H1 (cell line): ENCODE data around the gene MFN1. TPM values are rescaled to one million over a fixed set of nuclear protein-coding genes. Genes with fewer than 3 reads are reported as not detected.
A peak's percentile ranks its signal among the peaks of the same experiment; 100 is the strongest.

ENCODE experiments used
- ASH2L ChIP-seq: fragments of 200-600, 300-600 bp; sonication (generic); IDR thresholded peaks from one replicate; pipeline ENCODE4 v1.7.1; 2017; ENCODE audit warnings: low read length
- ATF2 ChIP-seq: IDR thresholded peaks from 2 replicates; pipeline ENCODE4 v1.6.1; 2012; ENCODE audit warnings: low read length, inconsistent platforms
- CHD2 ChIP-seq: IDR thresholded peaks from 2 replicates; pipeline ENCODE4 v1.6.1; 2012; ENCODE audit warnings: low read length, improper control_type of control experiment
- CREB1 ChIP-seq: IDR thresholded peaks from 2 replicates; pipeline ENCODE4 v1.6.1; 2012; ENCODE audit warnings: inconsistent platforms
- CTBP2 ChIP-seq: IDR thresholded peaks from 2 replicates; pipeline ENCODE4 v1.7.0; 2011; ENCODE audit warnings: borderline replicate concordance, mild to moderate bottlenecking, moderate library complexity, mixed read lengths, low read length; ENCODE audit not compliant: insufficient read depth, insufficient read length
- E2F6 ChIP-seq: IDR thresholded peaks from 2 replicates; pipeline ENCODE4 v1.6.1; 2012; ENCODE audit warnings: inconsistent platforms
- EP300 ChIP-seq, 2 experiments: IDR thresholded peaks; 1 replicate in 1 of 2; 2 replicates in 1 of 2; pipeline ENCODE4 v1.6.1; 2011 to 2012; ENCODE audit warnings: low read depth in 2 of 2, low read length in 2 of 2, mild to moderate bottlenecking in 2 of 2, borderline replicate concordance in 1 of 2, inconsistent platforms in 1 of 2, moderate library complexity in 1 of 2
- FOSL1 ChIP-seq: IDR thresholded peaks from 2 replicates; pipeline ENCODE4 v1.6.1; 2011; ENCODE audit warnings: mild to moderate bottlenecking, low read depth, low read length, moderate library complexity; ENCODE audit not compliant: insufficient read depth
- KDM4A ChIP-seq: IDR thresholded peaks from one replicate; pipeline ENCODE4 v1.7.1; 2012; ENCODE audit warnings: low read depth, mild to moderate bottlenecking, moderate library complexity, low read length, inconsistent platforms; ENCODE audit not compliant: severe bottlenecking
- KDM5A ChIP-seq: fragments of 200-600 bp; IDR thresholded peaks from 2 replicates; pipeline ENCODE4 v1.7.1; 2012; ENCODE audit warnings: mild to moderate bottlenecking, low read length, inconsistent platforms, mixed read lengths
- MAX ChIP-seq: IDR thresholded peaks from 2 replicates; pipeline ENCODE4 v1.6.1; 2012; ENCODE audit warnings: inconsistent platforms
- NRF1 ChIP-seq: IDR thresholded peaks from 2 replicates; pipeline ENCODE4 v1.6.1; 2011; ENCODE audit warnings: mild to moderate bottlenecking, low read depth, low read length, improper control_type of control experiment
- POLR2A ChIP-seq, 2 experiments: IDR thresholded peaks; 1 replicate in 1 of 2; 2 replicates in 1 of 2; pipeline ENCODE4 v1.6.1; 2011; ENCODE audit warnings: low read depth in 2 of 2, low read length in 2 of 2, mild to moderate bottlenecking in 2 of 2; ENCODE audit errors: control extremely low read depth in 1 of 2
- POLR2AphosphoS5 ChIP-seq: IDR thresholded peaks from 2 replicates; pipeline ENCODE4 v1.6.1; 2011; ENCODE audit warnings: low read depth, low read length
- RFX5 ChIP-seq: IDR thresholded peaks from 2 replicates; pipeline ENCODE4 v1.6.1; 2011; ENCODE audit warnings: low read depth, low read length, improper control_type of control experiment, borderline replicate concordance
- SAP30 ChIP-seq: fragments of 300-600 bp; sonication (generic); IDR thresholded peaks from 2 replicates; pipeline ENCODE4 v1.7.1; 2012; ENCODE audit warnings: low read length, moderate library complexity, mild to moderate bottlenecking, inconsistent platforms; ENCODE audit not compliant: insufficient read depth, insufficient replicate concordance
- SP2 ChIP-seq: IDR thresholded peaks from 2 replicates; pipeline ENCODE4 v1.6.1; 2012; ENCODE audit warnings: mild to moderate bottlenecking, low read length, inconsistent platforms
- SP4 ChIP-seq: IDR thresholded peaks from 2 replicates; pipeline ENCODE4 v1.6.1; 2012; ENCODE audit warnings: low read length, inconsistent platforms
- TAF1 ChIP-seq: IDR thresholded peaks from 2 replicates; pipeline ENCODE4 v1.6.1; 2011; ENCODE audit warnings: mild to moderate bottlenecking, low read depth, low read length
- TAF7 ChIP-seq: optimal IDR thresholded peaks from 2 replicates; pipeline ENCODE3; 2011; ENCODE audit warnings: low read depth, mild to moderate bottlenecking, inconsistent platforms, low read length, moderate library complexity, borderline replicate concordance
- TBP ChIP-seq: IDR thresholded peaks from 2 replicates; pipeline ENCODE4 v1.6.1; 2011; ENCODE audit warnings: low read depth, low read length, improper control_type of control experiment
- YY1 ChIP-seq: IDR thresholded peaks from 2 replicates; pipeline ENCODE4 v1.6.1; 2011; ENCODE audit warnings: low read depth, mild to moderate bottlenecking, low read length
- polyA plus RNA-seq, 7 experiments: library from polyadenylated mRNA; depleted of rRNA in 3 of 7; stranded (reverse) in 5 of 7; unstranded in 2 of 7; fragments of >200 nt in 5 of 7; fragments of 200-250 nt in 2 of 7; gene quantifications; 1 replicate in 5 of 7; 2 replicates in 1 of 7; 4 replicates in 1 of 7; pipeline versions ENCODE4 v1.2.1 to v1.2.3, GENCODE V29; 2011 to 2013; ENCODE audit warnings: missing spikeins in 2 of 7, mixed read lengths in 2 of 7
- total RNA-seq: library from RNA; stranded (reverse); fragmentation: NEBNext Ultra II Directional; extraction: Animal tissue kit (Norgen Biotek cat#: 25700); gene quantifications from 2 replicates; pipeline ENCODE4 v1.2.1, GENCODE V29; 2021

MFN1 gene
- total and polyA plus RNA-seq, 2 of the 8 experiments (the other 6 are each of a cell fraction or from before 2014, with no cell fraction given): 9.1 to 35.6 TPM

- no peak for TF ChIP-seq CTBP2
- 0 out of 2 replicates have a peak, but pooled peaks have one; percentile 50 for TF ChIP-seq ATF2
- TF ChIP-seq CHD2: 0 out of 2 replicates have a peak, but pooled peaks have one; percentile 26
- TF ChIP-seq RFX5: no peak
- TF ChIP-seq YY1: peak; percentile 99
- peak; percentile 75 to 78 for TF ChIP-seq POLR2A (IDR thresholded peaks at IDR 0.05; ENCODE audit: control extremely low read depth in 1 of 2, low read depth in 2 of 2, low read length in 2 of 2)
- no peak for TF ChIP-seq SP4
- TF ChIP-seq TBP: peak; percentile 83
- peak; percentile 81 for TF ChIP-seq POLR2AphosphoS5
- peak; percentile 87 for TF ChIP-seq ASH2L
- no peak for TF ChIP-seq FOSL1
- peak; percentile 83 for TF ChIP-seq KDM4A
- TF ChIP-seq E2F6: peak; percentile 79
- TF ChIP-seq TAF1: peak; percentile 86
- peak; percentile 71 for TF ChIP-seq CREB1
- TF ChIP-seq SAP30: no peak
- no peak for TF ChIP-seq SP2
- peak; percentile 40 for TF ChIP-seq MAX
- TF ChIP-seq KDM5A: no peak
- no peak for TF ChIP-seq NRF1
- TF ChIP-seq EP300 (IDR thresholded peaks at IDR 0.05; ENCODE audit: borderline replicate concordance in 1 of 2, low read depth in 2 of 2, low read length in 2 of 2): no peak
- peak; percentile 40 for TF ChIP-seq TAF7
Observed at GRCh38 chr3:179347345-179348194, at the start of gene MFN1 (continued).
